Natural killer cell (primary cell): ENCODE results near the gene CFAP61. TPM values are rescaled to one million over a fixed set of nuclear protein-coding genes. Genes with fewer than 3 reads are reported as not detected.

Source experiments
- ATAC-seq, 3 donors: fragments of 150-1000 bp in 2 of 3; fragments of 200-7000 bp in 1 of 3; cut with Tn5 transposase; 1 replicate in 1 of 3; 2 replicates in 2 of 3; pipeline ENCODE4 v1.10.0; 2021; ENCODE audit warnings: mild to moderate bottlenecking in 2 of 3, moderate library complexity in 2 of 3
- DNase-seq, 2 donors: peaks; one replicate each; pipeline versions ENCODE4 v3.0.0 to v3.0.0-alpha.2; 2013 to 2021; ENCODE audit warnings: mixed read lengths in 1 of 2
- H3K27ac ChIP-seq: one replicate; pipeline ENCODE4 v1.5.1; 2013; ENCODE audit warnings: mild to moderate bottlenecking, low read length
- H3K27me3 ChIP-seq: one replicate; pipeline ENCODE4 v1.6.1; 2013; ENCODE audit warnings: low read length; ENCODE audit not compliant: control insufficient read depth, insufficient read depth
- H3K36me3 ChIP-seq: one replicate; pipeline ENCODE4 v1.6.1; 2013; ENCODE audit warnings: low read length; ENCODE audit not compliant: control insufficient read depth, insufficient read depth
- H3K4me1 ChIP-seq: one replicate; pipeline ENCODE4 v1.6.1; 2013; ENCODE audit warnings: low read length; ENCODE audit not compliant: control insufficient read depth, insufficient read depth
- H3K4me3 ChIP-seq: one replicate; pipeline ENCODE4 v1.5.1; 2013; ENCODE audit warnings: low read length
- H3K9me3 ChIP-seq: one replicate; pipeline ENCODE4 v1.6.1; 2013; ENCODE audit warnings: low read length; ENCODE audit not compliant: control insufficient read depth, insufficient read depth
- H3K27ac Mint-ChIP-seq, 2 donors: one replicate each; pipeline ENCODE4 v1.8.0; 2022; ENCODE audit warnings: mild to moderate bottlenecking in 2 of 2, mixed read lengths in 2 of 2, moderate library complexity in 1 of 2
- H3K27me3 Mint-ChIP-seq, 2 donors: one replicate each; pipeline ENCODE4 v1.8.0; 2022; ENCODE audit warnings: low read depth in 2 of 2, mixed read lengths in 2 of 2
- H3K36me3 Mint-ChIP-seq: one replicate; pipeline ENCODE4 v1.8.0; 2022; ENCODE audit warnings: mixed read lengths
- H3K4me1 Mint-ChIP-seq, 2 donors: one replicate each; pipeline ENCODE4 v1.8.0; 2022; ENCODE audit warnings: mixed read lengths in 2 of 2
- H3K4me3 Mint-ChIP-seq: one replicate; pipeline ENCODE4 v1.8.0; 2022; ENCODE audit warnings: mild to moderate bottlenecking, moderate library complexity, mixed read lengths
- H3K9me3 Mint-ChIP-seq, 2 donors: one replicate each; pipeline ENCODE4 v1.8.0; 2022; ENCODE audit warnings: mixed read lengths in 2 of 2
- CTCF ChIP-seq: fragments of 200-600 bp; IDR thresholded peaks from one replicate; pipeline ENCODE4 v1.8.0; 2022; ENCODE audit warnings: antibody characterized with exemption
- WGBS: methylation state at CpG from one replicate; pipeline ENCODE4 v1.1.7; 2013; ENCODE audit warnings: missing lambda C conversion rate; ENCODE audit not compliant: insufficient coverage; 5-methylcytosine and 5-hydroxymethylcytosine counted together
- intact Hi-C: fragments of 100-400 bp; cut with micrococcal nuclease; formaldehyde crosslinking; loops from one replicate; pipeline ENCODE4 v1.14.2; 2022
- total RNA-seq, 4 donors: library from RNA; stranded (reverse); fragments of 120-200 nt in 1 of 4; gene quantifications; one replicate each; pipeline versions ENCODE4 v1.2.3 to v1.2.4, GENCODE V29; 2013 to 2022

The CFAP61 gene
- total RNA-seq, 3 donors from 2014 or later (not counting 1 experiment from before 2014, with no cell fraction given): 1.0 to 2.1 (median 1.3) TPM

GRCh38 chr20:20363799-20364592 is 311.7 kb downstream of the CFAP61 start:
- H3K9me3 Mint-ChIP-seq: no peaks in the 10 kb centered on the region
- WGBS: 3% methylated on average over 70 of the region's 70 CpGs
- no peak overlapping the region for H3K27ac Mint-ChIP-seq
- Histone ChIP-seq H3K4me3 (no peak overlapping the region), H3K9me3 (no peaks in the 10 kb centered on the region), H3K27ac (no peak overlapping the region), H3K4me1 (peaks cover 43% of the 10 kb centered on the region), H3K27me3 (peaks cover 29% of the 10 kb centered on the region), H3K36me3 (no peaks in the 10 kb centered on the region)
- ATAC-seq (no peak), DNase-seq (no peak)
- H3K4me3 Mint-ChIP-seq: peak overlapping the region; percentile 28
- no peak for TF ChIP-seq CTCF
- peaks cover 46 to 50% of the 10 kb centered on the region in 2 donors for H3K4me1 Mint-ChIP-seq
- H3K27me3 Mint-ChIP-seq: peaks cover 42 to 53% of the 10 kb centered on the region in 2 donors
- intact Hi-C loops: loop anchor here (10.0 kb wide), 1 partner anchor 149 kb away; no protein-coding TSS in a partner anchor
- H3K36me3 Mint-ChIP-seq: no peaks in the 10 kb centered on the region

- peaks cover 44 to 48% of the 10 kb centered on the region in 2 donors for H3K4me1 Mint-ChIP-seq
- Histone ChIP-seq H3K27ac (no peak overlapping the region), H3K27me3 (peaks cover 33% of the 10 kb centered on the region), H3K9me3 (no peaks in the 10 kb centered on the region), H3K4me3 (no peak overlapping the region), H3K4me1 (peaks cover 40% of the 10 kb centered on the region), H3K36me3 (no peaks in the 10 kb centered on the region)
- H3K27ac Mint-ChIP-seq: no peak overlapping the region
- peak overlapping the region; percentile 18 for H3K4me3 Mint-ChIP-seq
- no peaks in the 10 kb centered on the region for H3K36me3 Mint-ChIP-seq
- ATAC-seq: no peak
- WGBS: 9% methylated on average over 70 of the region's 70 CpGs
- TF ChIP-seq CTCF: no peak
- intact Hi-C loops: loop anchor here (10.0 kb wide), 1 partner anchor 150 kb away; no protein-coding TSS in a partner anchor
- H3K27me3 Mint-ChIP-seq: peaks cover 45 to 56% of the 10 kb centered on the region in 2 donors
- DNase-seq: no peak
- no peaks in the 10 kb centered on the region for H3K9me3 Mint-ChIP-seq
These were observed 312.5 kb downstream of the CFAP61 start for GRCh38 chr20:20364593-20365479.

- Mint-ChIP-seq H3K4me3 (peak overlapping the region; percentile 18), H3K4me1 (peaks cover 41 to 45% of the 10 kb centered on the region in 2 donors), H3K27ac (no peak overlapping the region), H3K36me3 (no peaks in the 10 kb centered on the region), H3K27me3 (peaks cover 53 to 60% of the 10 kb centered on the region in 2 donors), H3K9me3 (no peaks in the 10 kb centered on the region)
- WGBS: 14% methylated on average over 17 of the region's 18 CpGs
- Histone ChIP-seq H3K27me3 (peaks cover 39% of the 10 kb centered on the region), H3K9me3 (no peaks in the 10 kb centered on the region), H3K27ac (no peak overlapping the region), H3K36me3 (no peaks in the 10 kb centered on the region), H3K4me3 (no peak overlapping the region), H3K4me1 (peaks cover 33% of the 10 kb centered on the region)
- intact Hi-C loops: loop anchor here (10.0 kb wide), 1 partner anchor 151 kb away; no protein-coding TSS in a partner anchor
- TF ChIP-seq CTCF: no peak
- DNase-seq (no peak), ATAC-seq (no peak)
These were observed 313.3 kb downstream of the CFAP61 start for GRCh38 chr20:20365480-20366161.
